Fibroblast of skin of abdomen (primary cell): ENCODE measurements around the gene SP110.

Experiments
- DNase-seq: peaks from one replicate; pipeline ENCODE4 v3.0.0-alpha.2; 2013

SP110 gene

GRCh38 chr2:230166557-230167170 lies 53.1 kb downstream of the SP110 start:
- DNase-seq, result no peak

GRCh38 chr2:230164139-230164538 lies 55.6 kb downstream of the SP110 start:
- no peak for DNase-seq

- DNase-seq, result no peak
These were observed 56.8 kb downstream of the SP110 start for GRCh38 chr2:230162981-230163380.

- no peak for DNase-seq
These were observed 58.6 kb downstream of the SP110 start for GRCh38 chr2:230161184-230161583.

- peak; percentile 37 for DNase-seq
These were observed 59.6 kb downstream of the SP110 start for GRCh38 chr2:230160112-230160660.

- DNase-seq, result no peak
These were observed 61.3 kb downstream of the SP110 start for GRCh38 chr2:230158468-230158867.

GRCh38 chr2:230156782-230157699 lies 62.7 kb downstream of the SP110 start:
- DNase-seq, result no peak

- no peak for DNase-seq
These were observed 64.4 kb downstream of the SP110 start for GRCh38 chr2:230155359-230155758.

- no peak for DNase-seq
These were observed 66.3 kb downstream of the SP110 start for GRCh38 chr2:230153390-230153976.

GRCh38 chr2:230152334-230152733 lies 67.5 kb downstream of the SP110 start:
- no peak for DNase-seq

GRCh38 chr2:230144355-230144754 lies 75.4 kb downstream of the SP110 start:
- no peak for DNase-seq

- DNase-seq, result no peak
These were observed 79.1 kb downstream of the SP110 start for GRCh38 chr2:230140667-230141066.

- DNase-seq, result peak; percentile 4
These were observed 81.8 kb downstream of the SP110 start for GRCh38 chr2:230137902-230138539.

GRCh38 chr2:230135130-230135525 lies 84.7 kb downstream of the SP110 start:
- DNase-seq, result no peak

GRCh38 chr2:230134496-230135129 lies 85.2 kb downstream of the SP110 start:
- DNase-seq, result peak; percentile 4

- DNase-seq, result no peak
These were observed 88.4 kb downstream of the SP110 start for GRCh38 chr2:230131366-230131765.

- peak; percentile 35 for DNase-seq
These were observed 89.0 kb downstream of the SP110 start for GRCh38 chr2:230130668-230131364.

GRCh38 chr2:230129343-230129742 lies 90.4 kb downstream of the SP110 start:
- peak; percentile 8 for DNase-seq

GRCh38 chr2:230128623-230129342 lies 91.0 kb downstream of the SP110 start:
- DNase-seq, result peak; percentile 58

GRCh38 chr2:230127195-230127594 lies 92.6 kb downstream of the SP110 start:
- no peak for DNase-seq
